Neural crest cell (in vitro differentiated cells): ENCODE data around the gene C7orf57. TPM values are rescaled to one million over a fixed set of nuclear protein-coding genes. Genes with fewer than 3 reads are reported as not detected.

Experiments
- DNase-seq: peaks from one replicate; pipeline ENCODE4 v3.0.0; 2021; ENCODE audit warnings: low read depth, mixed read lengths, low spot score
- H3K27ac Mint-ChIP-seq: one replicate; pipeline ENCODE4 v1.8.0; 2021; ENCODE audit warnings: mild to moderate bottlenecking, mixed read lengths; ENCODE audit not compliant: unreplicated experiment
- H3K27me3 Mint-ChIP-seq: 2 replicates; pipeline ENCODE4 v1.8.0; 2021; ENCODE audit warnings: low read depth, mild to moderate bottlenecking, mixed read lengths
- H3K36me3 Mint-ChIP-seq: 2 replicates; pipeline ENCODE4 v1.8.0; 2021; ENCODE audit warnings: low read depth, mild to moderate bottlenecking, mixed read lengths
- H3K4me1 Mint-ChIP-seq: 2 replicates; pipeline ENCODE4 v1.8.0; 2021; ENCODE audit warnings: mixed read lengths
- H3K4me3 Mint-ChIP-seq: one replicate; pipeline ENCODE4 v1.8.0; 2021; ENCODE audit warnings: mild to moderate bottlenecking, mixed read lengths
- H3K9me3 Mint-ChIP-seq: 2 replicates; pipeline ENCODE4 v1.8.0; 2021; ENCODE audit warnings: mixed read lengths
- CTCF ChIP-seq: fragments of 200-600 bp; sonication (generic); conservative IDR thresholded peaks from 2 replicates; pipeline ENCODE4 v1.5.0; 2021; ENCODE audit warnings: antibody characterized with exemption, mild to moderate bottlenecking
- total RNA-seq: library from RNA; stranded (reverse); gene quantifications from 2 replicates; pipeline ENCODE4 v1.2.1, GENCODE V29; 2021

C7orf57 gene
- total RNA-seq, 1 donor from 2014 or later, result not detected

- no peak for TF ChIP-seq CTCF
- H3K4me1 Mint-ChIP-seq, result no peaks in the 10 kb centered on the region
- DNase-seq, result no peak
- no peaks in the 10 kb centered on the region for H3K27me3 Mint-ChIP-seq
- peaks cover 10% of the 10 kb centered on the region for H3K9me3 Mint-ChIP-seq
- H3K27ac Mint-ChIP-seq, result no peak overlapping the region
- no peak overlapping the region for H3K4me3 Mint-ChIP-seq
- H3K36me3 Mint-ChIP-seq, result no peaks in the 10 kb centered on the region
Observed at GRCh38 chr7:48052748-48053147, 17.4 kb downstream of the C7orf57 start.

GRCh38 chr7:48053736-48054135, 18.4 kb downstream of the C7orf57 start:
- Mint-ChIP-seq H3K36me3 (no peaks in the 10 kb centered on the region), H3K9me3 (peaks cover 10% of the 10 kb centered on the region), H3K4me1 (no peaks in the 10 kb centered on the region), H3K27me3 (no peaks in the 10 kb centered on the region), H3K4me3 (no peak overlapping the region), H3K27ac (no peak overlapping the region)
- DNase-seq, result no peak
- no peak for TF ChIP-seq CTCF

GRCh38 chr7:48058990-48059389, 23.6 kb downstream of the C7orf57 start:
- H3K27me3 Mint-ChIP-seq, result no peaks in the 10 kb centered on the region
- TF ChIP-seq CTCF, result no peak
- H3K4me1 Mint-ChIP-seq, result peaks cover 4% of the 10 kb centered on the region
- DNase-seq, result no peak
- peaks cover 10% of the 10 kb centered on the region for H3K9me3 Mint-ChIP-seq
- no peaks in the 10 kb centered on the region for H3K36me3 Mint-ChIP-seq
- H3K27ac Mint-ChIP-seq, result no peak overlapping the region
- H3K4me3 Mint-ChIP-seq, result no peak overlapping the region

GRCh38 chr7:48059706-48060105, 24.4 kb downstream of the C7orf57 start:
- TF ChIP-seq CTCF, result no peak
- Mint-ChIP-seq H3K4me1 (peaks cover 4% of the 10 kb centered on the region), H3K27me3 (no peaks in the 10 kb centered on the region), H3K36me3 (no peaks in the 10 kb centered on the region), H3K9me3 (peaks cover 8% of the 10 kb centered on the region), H3K4me3 (no peak overlapping the region), H3K27ac (no peak overlapping the region)
- DNase-seq, result no peak

- peaks cover 4% of the 10 kb centered on the region for H3K4me1 Mint-ChIP-seq
- DNase-seq, result no peak
- H3K36me3 Mint-ChIP-seq, result no peaks in the 10 kb centered on the region
- no peak overlapping the region for H3K4me3 Mint-ChIP-seq
- H3K27ac Mint-ChIP-seq, result no peak overlapping the region
- H3K9me3 Mint-ChIP-seq, result peaks cover 3% of the 10 kb centered on the region
- no peaks in the 10 kb centered on the region for H3K27me3 Mint-ChIP-seq
- no peak for TF ChIP-seq CTCF
Observed at GRCh38 chr7:48063985-48064384, 28.6 kb downstream of the C7orf57 start.

- Mint-ChIP-seq H3K4me1 (peaks cover 4% of the 10 kb centered on the region), H3K36me3 (peaks cover 3% of the 10 kb centered on the region), H3K27me3 (no peaks in the 10 kb centered on the region), H3K4me3 (no peak overlapping the region), H3K9me3 (peaks cover 9% of the 10 kb centered on the region), H3K27ac (no peak overlapping the region)
- TF ChIP-seq CTCF, result no peak
- no peak for DNase-seq
Observed at GRCh38 chr7:48067475-48067874, 32.1 kb downstream of the C7orf57 start.
